Activated naive CD8-positive, alpha-beta T cell (primary cell): ENCODE measurements around the gene EIF3K.
"Not testable (repeated sequence)": the region's sequence is repeated elsewhere in the genome, so short reads cannot be mapped to it uniquely, and the experiment has no call there.

Experiments
- H3K27ac Mint-ChIP-seq: one replicate; pipeline ENCODE4 v1.8.0; 2021; ENCODE audit warnings: mixed read lengths
- H3K27me3 Mint-ChIP-seq: one replicate; pipeline ENCODE4 v1.8.0; 2021; ENCODE audit warnings: mixed read lengths
- H3K36me3 Mint-ChIP-seq: one replicate; pipeline ENCODE4 v1.8.0; 2021; ENCODE audit warnings: mixed read lengths
- H3K4me1 Mint-ChIP-seq: one replicate; pipeline ENCODE4 v1.8.0; 2021; ENCODE audit warnings: low read depth, mixed read lengths
- H3K4me3 Mint-ChIP-seq: one replicate; pipeline ENCODE4 v1.8.0; 2021; ENCODE audit warnings: mild to moderate bottlenecking, mixed read lengths
- H3K9me3 Mint-ChIP-seq: one replicate; pipeline ENCODE4 v1.8.0; 2021; ENCODE audit warnings: low read depth, mixed read lengths

The EIF3K gene

GRCh38 chr19:38618590-38619360 lies at the start of gene EIF3K:
Gene EIF3K (plus strand): TSS chr19:38619188. CDS start chr19:38619269, 81 bp downstream.
- Mint-ChIP-seq H3K27ac (peak within 1 kb of the TSS; percentile 99), H3K36me3 (peaks cover 4% of the 10 kb centered on the region), H3K4me1 (peaks cover 45% of the 10 kb centered on the region), H3K27me3 (no peaks in the 10 kb centered on the region), H3K4me3 (peak within 1 kb of the TSS; percentile 100), H3K9me3 (no peaks in the 10 kb centered on the region)

GRCh38 chr19:38569368-38569983 lies 49.5 kb upstream of the EIF3K start:
- no peaks in the 10 kb centered on the region for H3K9me3 Mint-ChIP-seq
- no peak overlapping the region for H3K27ac Mint-ChIP-seq
- no peaks in the 10 kb centered on the region for H3K36me3 Mint-ChIP-seq
- H3K4me3 Mint-ChIP-seq = no peak overlapping the region
- H3K27me3 Mint-ChIP-seq = peaks cover 6% of the 10 kb centered on the region
- H3K4me1 Mint-ChIP-seq = peaks cover 7% of the 10 kb centered on the region

GRCh38 chr19:38571682-38572081 lies 47.3 kb upstream of the EIF3K start:
- no peaks in the 10 kb centered on the region for H3K36me3 Mint-ChIP-seq
- no peak overlapping the region for H3K4me3 Mint-ChIP-seq
- H3K27ac Mint-ChIP-seq = no peak overlapping the region
- peaks cover 3% of the 10 kb centered on the region for H3K27me3 Mint-ChIP-seq
- H3K4me1 Mint-ChIP-seq = peaks cover 2% of the 10 kb centered on the region
- H3K9me3 Mint-ChIP-seq = no peaks in the 10 kb centered on the region

GRCh38 chr19:38577826-38578225 lies 41.2 kb upstream of the EIF3K start:
- Mint-ChIP-seq H3K9me3 (no peaks in the 10 kb centered on the region), H3K4me3 (no peak overlapping the region), H3K4me1 (no peaks in the 10 kb centered on the region), H3K27me3 (no peaks in the 10 kb centered on the region), H3K36me3 (no peaks in the 10 kb centered on the region), H3K27ac (no peak overlapping the region)

GRCh38 chr19:38579304-38579703 lies 39.7 kb upstream of the EIF3K start:
- H3K27ac Mint-ChIP-seq = not testable (repeated sequence)

GRCh38 chr19:38580080-38580479 lies 38.9 kb upstream of the EIF3K start:
- Mint-ChIP-seq H3K27ac (no peak overlapping the region), H3K9me3 (no peaks in the 10 kb centered on the region), H3K36me3 (no peaks in the 10 kb centered on the region), H3K4me3 (no peak overlapping the region), H3K4me1 (peaks cover 4% of the 10 kb centered on the region), H3K27me3 (no peaks in the 10 kb centered on the region)

More at GRCh38 chr19:38579304-38579703, 39.7 kb upstream of the EIF3K start:
- not testable (repeated sequence) for H3K36me3 Mint-ChIP-seq, H3K4me3 Mint-ChIP-seq, H3K9me3 Mint-ChIP-seq, H3K27me3 Mint-ChIP-seq, H3K4me1 Mint-ChIP-seq

GRCh38 chr19:38583219-38583984 lies 35.6 kb upstream of the EIF3K start:
- no peak overlapping the region for H3K4me3 Mint-ChIP-seq
- no peaks in the 10 kb centered on the region for H3K27me3 Mint-ChIP-seq
- H3K27ac Mint-ChIP-seq = no peak overlapping the region
- peaks cover 4% of the 10 kb centered on the region for H3K4me1 Mint-ChIP-seq
- H3K9me3 Mint-ChIP-seq = no peaks in the 10 kb centered on the region
- H3K36me3 Mint-ChIP-seq = no peaks in the 10 kb centered on the region

GRCh38 chr19:38583985-38584305 lies 35.0 kb upstream of the EIF3K start:
- Mint-ChIP-seq H3K27me3 (no peaks in the 10 kb centered on the region), H3K27ac (no peak overlapping the region), H3K9me3 (no peaks in the 10 kb centered on the region), H3K4me3 (no peak overlapping the region), H3K36me3 (no peaks in the 10 kb centered on the region), H3K4me1 (peaks cover 4% of the 10 kb centered on the region)

GRCh38 chr19:38587562-38587961 lies 31.4 kb upstream of the EIF3K start:
- H3K36me3 Mint-ChIP-seq = no peaks in the 10 kb centered on the region
- no peaks in the 10 kb centered on the region for H3K9me3 Mint-ChIP-seq

GRCh38 chr19:38588041-38588440 lies 30.9 kb upstream of the EIF3K start:
- Mint-ChIP-seq H3K36me3 (no peaks in the 10 kb centered on the region), H3K4me1 (peaks cover 4% of the 10 kb centered on the region), H3K27ac (no peak overlapping the region), H3K4me3 (no peak overlapping the region), H3K9me3 (no peaks in the 10 kb centered on the region), H3K27me3 (no peaks in the 10 kb centered on the region)

More at GRCh38 chr19:38587562-38587961, 31.4 kb upstream of the EIF3K start:
- Mint-ChIP-seq H3K4me3 (no peak overlapping the region), H3K4me1 (peaks cover 4% of the 10 kb centered on the region), H3K27ac (no peak overlapping the region), H3K27me3 (no peaks in the 10 kb centered on the region)

GRCh38 chr19:38592940-38593339 lies 26.0 kb upstream of the EIF3K start:
- H3K27me3 Mint-ChIP-seq = no peaks in the 10 kb centered on the region
- no peaks in the 10 kb centered on the region for H3K4me1 Mint-ChIP-seq
- H3K36me3 Mint-ChIP-seq = peaks cover 5% of the 10 kb centered on the region
- no peak overlapping the region for H3K4me3 Mint-ChIP-seq
- no peak overlapping the region for H3K27ac Mint-ChIP-seq
- no peaks in the 10 kb centered on the region for H3K9me3 Mint-ChIP-seq

- Mint-ChIP-seq H3K4me1 (no peaks in the 10 kb centered on the region), H3K27me3 (no peaks in the 10 kb centered on the region), H3K4me3 (no peak overlapping the region), H3K27ac (no peak overlapping the region), H3K36me3 (peaks cover 5% of the 10 kb centered on the region), H3K9me3 (no peaks in the 10 kb centered on the region)
These were observed 22.7 kb upstream of the EIF3K start for GRCh38 chr19:38596057-38596981.

GRCh38 chr19:38597075-38597474 lies 21.9 kb upstream of the EIF3K start:
- Mint-ChIP-seq H3K27ac (no peak overlapping the region), H3K4me3 (no peak overlapping the region), H3K9me3 (no peaks in the 10 kb centered on the region), H3K27me3 (no peaks in the 10 kb centered on the region), H3K4me1 (no peaks in the 10 kb centered on the region), H3K36me3 (peaks cover 5% of the 10 kb centered on the region)

GRCh38 chr19:38599722-38600121 lies 19.3 kb upstream of the EIF3K start:
- H3K9me3 Mint-ChIP-seq = no peaks in the 10 kb centered on the region
- no peak overlapping the region for H3K4me3 Mint-ChIP-seq
- H3K27ac Mint-ChIP-seq = no peak overlapping the region
- H3K36me3 Mint-ChIP-seq = peaks cover 5% of the 10 kb centered on the region
- no peaks in the 10 kb centered on the region for H3K27me3 Mint-ChIP-seq
- H3K4me1 Mint-ChIP-seq = no peaks in the 10 kb centered on the region
